Upper lobe of right lung (tissue), 1 donor: ENCODE data around the gene CASKIN1. TPM values are rescaled to one million over a fixed set of nuclear protein-coding genes. Genes with fewer than 3 reads are reported as not detected.

Source experiments
- ATAC-seq: fragments of 200-7000 bp; cut with Tn5 transposase; one replicate; pipeline ENCODE4 v1.9.1; 2020; ENCODE audit warnings: mild to moderate bottlenecking, moderate library complexity
- DNase-seq: peaks from one replicate; pipeline ENCODE4 v3.0.0-alpha.2; 2020
- H3K27ac ChIP-seq: fragments of 200-600 bp; one replicate; pipeline ENCODE4 v1.8.0; 2022
- H3K27me3 ChIP-seq: fragments of 200-600 bp; one replicate; pipeline ENCODE4 v1.8.0; 2022; ENCODE audit warnings: mild to moderate bottlenecking
- H3K36me3 ChIP-seq: fragments of 200-600 bp; one replicate; pipeline ENCODE4 v1.8.0; 2022
- H3K4me1 ChIP-seq: fragments of 200-600 bp; one replicate; pipeline ENCODE4 v1.8.0; 2022
- H3K4me3 ChIP-seq: fragments of 200-600 bp; one replicate; pipeline ENCODE4 v1.8.0; 2022; ENCODE audit warnings: mild to moderate bottlenecking
- H3K9me3 ChIP-seq: fragments of 200-600 bp; one replicate; pipeline ENCODE4 v1.8.0; 2022
- intact Hi-C: fragments of 100-400 bp; cut with DNase I; formaldehyde crosslinking; loops from one replicate; pipeline ENCODE4 v1.11.0; 2022
- total RNA-seq: library from RNA; stranded (reverse); fragmentation: NEBNext Ultra II Directional; extraction: Animal tissue kit (Norgen Biotek cat#: 25700); gene quantifications from one replicate; pipeline ENCODE4 v1.2.1, GENCODE V29; 2021
- TF ChIP-seq, protein P1 (sequence below): fragments of 200-600 bp; IDR thresholded peaks from one replicate; pipeline ENCODE4 v1.8.0; 2022; ENCODE audit warnings: antibody characterized with exemption
- donor health status: DM: no; HTN: yes; CAD: no; lungs with severe emphysema.

CASKIN1 gene
- total RNA-seq, 1 donor from 2014 or later = 0.06 TPM

DNA sequence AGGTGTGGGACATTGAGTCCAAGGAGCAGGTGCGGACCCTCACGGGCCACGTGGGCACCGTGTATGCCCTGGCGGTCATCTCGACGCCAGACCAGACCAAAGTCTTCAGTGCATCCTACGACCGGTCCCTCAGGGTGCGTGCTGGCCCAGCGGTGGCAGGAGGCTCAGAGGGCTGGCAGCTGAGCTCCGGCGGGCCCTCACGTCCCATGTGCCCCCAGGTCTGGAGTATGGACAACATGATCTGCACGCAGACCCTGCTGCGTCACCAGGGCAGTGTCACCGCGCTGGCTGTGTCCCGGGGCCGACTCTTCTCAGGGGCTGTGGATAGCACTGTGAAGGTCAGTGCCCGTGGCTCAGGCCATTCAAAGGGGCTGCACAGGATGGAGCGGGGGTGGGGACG is 20.4 kb downstream of the CASKIN1 start:
- Histone ChIP-seq H3K4me1 (no peaks in the 10 kb centered on the region), H3K27me3 (no peaks in the 10 kb centered on the region), H3K27ac (no peak overlapping the region), H3K36me3 (peaks cover 45% of the 10 kb centered on the region), H3K9me3 (no peaks in the 10 kb centered on the region), H3K4me3 (no peak overlapping the region)
- intact Hi-C loops = no loop called here
- DNase-seq (no peak), ATAC-seq (no peak)
- TF ChIP-seq, protein P1, sequence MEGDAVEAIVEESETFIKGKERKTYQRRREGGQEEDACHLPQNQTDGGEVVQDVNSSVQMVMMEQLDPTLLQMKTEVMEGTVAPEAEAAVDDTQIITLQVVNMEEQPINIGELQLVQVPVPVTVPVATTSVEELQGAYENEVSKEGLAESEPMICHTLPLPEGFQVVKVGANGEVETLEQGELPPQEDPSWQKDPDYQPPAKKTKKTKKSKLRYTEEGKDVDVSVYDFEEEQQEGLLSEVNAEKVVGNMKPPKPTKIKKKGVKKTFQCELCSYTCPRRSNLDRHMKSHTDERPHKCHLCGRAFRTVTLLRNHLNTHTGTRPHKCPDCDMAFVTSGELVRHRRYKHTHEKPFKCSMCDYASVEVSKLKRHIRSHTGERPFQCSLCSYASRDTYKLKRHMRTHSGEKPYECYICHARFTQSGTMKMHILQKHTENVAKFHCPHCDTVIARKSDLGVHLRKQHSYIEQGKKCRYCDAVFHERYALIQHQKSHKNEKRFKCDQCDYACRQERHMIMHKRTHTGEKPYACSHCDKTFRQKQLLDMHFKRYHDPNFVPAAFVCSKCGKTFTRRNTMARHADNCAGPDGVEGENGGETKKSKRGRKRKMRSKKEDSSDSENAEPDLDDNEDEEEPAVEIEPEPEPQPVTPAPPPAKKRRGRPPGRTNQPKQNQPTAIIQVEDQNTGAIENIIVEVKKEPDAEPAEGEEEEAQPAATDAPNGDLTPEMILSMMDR = no peak

DNA sequence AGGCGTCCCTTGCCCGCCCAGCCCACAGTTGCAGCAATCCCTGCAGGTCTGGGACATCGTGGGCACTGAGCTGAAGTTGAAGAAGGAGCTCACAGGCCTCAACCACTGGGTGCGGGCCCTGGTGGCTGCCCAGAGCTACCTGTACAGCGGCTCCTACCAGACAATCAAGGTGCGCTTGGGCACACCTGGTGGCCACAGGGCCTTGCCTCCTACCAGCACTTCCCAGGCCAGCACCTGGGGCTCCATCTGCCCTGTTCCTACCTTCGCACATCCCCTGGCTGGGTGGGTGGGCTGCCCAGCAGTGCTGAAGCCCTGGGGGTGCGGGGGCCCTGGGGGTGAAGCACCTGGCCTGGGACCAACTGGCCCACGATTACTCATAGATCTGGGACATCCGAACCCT is 21.0 kb downstream of the CASKIN1 start:
- ATAC-seq (no peak), DNase-seq (no peak)
- no peak overlapping the region for H3K4me3 ChIP-seq
- no peak overlapping the region for H3K27ac ChIP-seq
- intact Hi-C loops = no loop called here
- H3K27me3 ChIP-seq = no peaks in the 10 kb centered on the region
- peaks cover 45% of the 10 kb centered on the region for H3K36me3 ChIP-seq
- TF ChIP-seq, protein P1 = no peak
- H3K9me3 ChIP-seq = no peaks in the 10 kb centered on the region
- no peaks in the 10 kb centered on the region for H3K4me1 ChIP-seq

DNA sequence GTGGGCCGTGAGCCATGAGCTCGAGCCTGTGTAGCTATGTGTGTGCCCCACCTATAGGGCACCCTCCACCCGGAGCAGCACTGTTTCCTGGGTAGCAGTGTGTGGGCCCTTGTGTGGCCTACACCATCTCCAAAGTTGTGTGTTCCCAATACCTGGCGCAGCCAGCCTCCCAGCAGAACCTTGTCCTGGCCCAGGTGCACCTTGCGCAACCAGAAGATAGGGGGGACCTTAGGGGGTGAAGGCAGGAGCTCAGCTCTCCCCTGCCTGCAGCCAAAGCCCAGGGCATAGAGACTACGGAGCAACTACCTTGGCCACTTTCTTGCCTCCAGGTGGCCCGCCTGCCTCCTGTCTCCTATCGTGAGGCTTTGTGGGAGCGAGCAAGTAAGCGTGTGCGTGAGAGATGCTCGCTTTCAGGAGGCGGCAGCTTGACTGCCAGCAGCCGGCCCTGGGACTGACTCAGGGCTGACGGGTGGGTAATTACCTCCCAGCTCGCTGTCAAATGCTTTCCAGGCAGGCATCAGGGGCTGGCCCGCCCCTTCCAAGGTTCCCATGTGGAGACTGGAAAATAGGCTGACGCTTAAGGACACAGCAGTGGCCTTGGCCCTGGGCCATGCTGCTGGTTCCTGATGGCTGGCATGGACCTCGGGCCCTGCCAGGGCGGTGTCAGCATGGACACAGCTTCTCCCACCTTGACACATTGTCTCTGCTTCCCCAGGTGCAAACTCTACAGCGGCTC is 21.8 kb downstream of the CASKIN1 start:
- no peak for DNase-seq
- H3K27ac ChIP-seq = no peak overlapping the region
- intact Hi-C loops = no loop called here

DNA sequence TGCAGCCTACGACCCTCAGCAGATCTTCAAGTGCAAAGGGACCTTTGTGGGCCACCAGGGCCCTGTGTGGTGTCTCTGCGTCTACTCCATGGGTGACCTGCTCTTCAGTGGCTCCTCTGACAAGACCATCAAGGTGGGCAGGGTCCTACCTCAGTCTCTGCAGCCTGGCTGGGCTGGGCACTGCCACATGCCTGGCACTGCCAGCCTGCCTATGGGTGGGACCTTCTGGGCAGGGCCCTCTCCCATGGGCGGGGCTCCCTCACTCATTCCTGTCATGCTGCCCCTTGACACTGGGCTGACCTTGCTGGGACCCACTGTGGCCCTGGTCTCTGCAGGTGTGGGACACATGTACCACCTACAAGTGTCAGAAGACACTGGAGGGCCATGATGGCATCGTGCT is 22.5 kb downstream of the CASKIN1 start:
- Histone ChIP-seq H3K4me3 (no peak overlapping the region), H3K27me3 (no peaks in the 10 kb centered on the region), H3K9me3 (no peaks in the 10 kb centered on the region), H3K36me3 (peaks cover 50% of the 10 kb centered on the region), H3K4me1 (no peaks in the 10 kb centered on the region), H3K27ac (no peak overlapping the region)
- ATAC-seq (no peak), DNase-seq (no peak)
- intact Hi-C loops = no loop called here
- TF ChIP-seq, protein P1 = no peak

More for the DNA sequence above, 21.8 kb downstream of the CASKIN1 start:
- TF ChIP-seq, protein P1 = no peak
- no peaks in the 10 kb centered on the region for H3K27me3 ChIP-seq
- no peaks in the 10 kb centered on the region for H3K4me1 ChIP-seq
- peaks cover 47% of the 10 kb centered on the region for H3K36me3 ChIP-seq
- H3K9me3 ChIP-seq = no peaks in the 10 kb centered on the region
- ATAC-seq = no peak
- no peak overlapping the region for H3K4me3 ChIP-seq

DNA sequence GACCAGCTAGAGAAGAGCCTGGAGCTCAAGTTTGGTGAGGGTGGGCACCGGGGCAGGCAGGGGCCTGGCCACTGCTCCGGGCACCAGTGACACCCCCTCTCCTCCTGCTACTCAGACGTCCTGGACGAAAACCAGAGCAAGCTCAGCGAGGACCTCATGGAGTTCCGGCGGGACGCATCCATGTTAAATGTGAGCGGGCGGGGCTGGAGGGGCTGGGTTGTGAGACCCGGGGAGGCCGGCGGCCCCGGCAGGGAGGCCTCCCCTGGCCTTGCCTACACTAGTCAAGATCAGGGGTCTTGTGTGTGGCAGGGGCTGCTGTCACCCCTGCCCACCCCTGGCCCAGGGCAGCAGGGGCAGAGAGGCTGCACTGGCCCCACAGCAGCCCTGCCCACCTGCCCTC is 23.0 kb downstream of the CASKIN1 start:
- Histone ChIP-seq H3K27me3 (no peaks in the 10 kb centered on the region), H3K36me3 (peaks cover 50% of the 10 kb centered on the region), H3K9me3 (no peaks in the 10 kb centered on the region), H3K4me1 (no peaks in the 10 kb centered on the region), H3K4me3 (no peak overlapping the region), H3K27ac (no peak overlapping the region)
- DNase-seq (no peak), ATAC-seq (no peak)
- TF ChIP-seq, protein P1 = no peak
- intact Hi-C loops = no loop called here
